ENCODE measurements around the gene SNX20.

The SNX20 gene

GRCh38 chr16:50705436-50706110, 24.5 kb upstream of the SNX20 start:
- no peak for DNase-seq (ENCODE audit: low read depth)

GRCh38 chr16:50704245-50704644, 23.1 kb upstream of the SNX20 start:
- DNase-seq (ENCODE audit: low read depth), result no peak

- no peak for DNase-seq (ENCODE audit: low read depth)
Measured at GRCh38 chr16:50702725-50703124, 21.6 kb upstream of the SNX20 start.

GRCh38 chr16:50699326-50700159, 18.4 kb upstream of the SNX20 start:
- DNase-seq (ENCODE audit: low read depth), result no peak

- DNase-seq (ENCODE audit: low read depth), result no peak
Measured at GRCh38 chr16:50697881-50698767, 17.0 kb upstream of the SNX20 start.

GRCh38 chr16:50697421-50697715, 16.3 kb upstream of the SNX20 start:
- no peak for DNase-seq (ENCODE audit: low read depth)

- DNase-seq (ENCODE audit: low read depth), result no peak
Measured at GRCh38 chr16:50696575-50697420, 15.7 kb upstream of the SNX20 start.

- no peak for DNase-seq (ENCODE audit: low read depth)
Measured at GRCh38 chr16:50696126-50696525, 15.0 kb upstream of the SNX20 start.

- DNase-seq (ENCODE audit: low read depth), result no peak
Measured at GRCh38 chr16:50695017-50696000, 14.2 kb upstream of the SNX20 start.

- DNase-seq (ENCODE audit: low read depth), result no peak
Measured at GRCh38 chr16:50694206-50694605, 13.1 kb upstream of the SNX20 start.

GRCh38 chr16:50692999-50693781, 12.1 kb upstream of the SNX20 start, which contains the start of gene NOD2:
TSS of gene NOD2 (plus strand) at chr16:50693606. CDS start at chr16:50699496, 5,890 bp downstream.
- DNase-seq (ENCODE audit: low read depth), result no peak

GRCh38 chr16:50692644-50692998, 11.5 kb upstream of the SNX20 start:
- no peak for DNase-seq (ENCODE audit: low read depth)

GRCh38 chr16:50690177-50690576, 9.1 kb upstream of the SNX20 start:
- DNase-seq (ENCODE audit: low read depth), result no peak

- no peak for DNase-seq (ENCODE audit: low read depth)
Measured at GRCh38 chr16:50688867-50689266, 7.8 kb upstream of the SNX20 start.

GRCh38 chr16:50688083-50688482, 7.0 kb upstream of the SNX20 start:
- no peak for DNase-seq (ENCODE audit: low read depth)

GRCh38 chr16:50685462-50686063, 4.5 kb upstream of the SNX20 start:
- no peak for DNase-seq (ENCODE audit: low read depth)

- no peak for DNase-seq (ENCODE audit: low read depth)
Measured at GRCh38 chr16:50684823-50685461, 3.8 kb upstream of the SNX20 start.

- no peak for DNase-seq (ENCODE audit: low read depth)
Measured at GRCh38 chr16:50683689-50684374, 2.7 kb upstream of the SNX20 start.
